Endothelial cell (in vitro differentiated cells): ENCODE measurements around the gene CACNG4. TPM values are rescaled to one million over a fixed set of nuclear protein-coding genes. Genes with fewer than 3 reads are reported as not detected.

ENCODE experiments used
- DNase-seq: peaks from one replicate; pipeline ENCODE4 v3.0.0; 2021; ENCODE audit warnings: low spot score
- H3K27ac Mint-ChIP-seq: one replicate; pipeline ENCODE4 v1.8.0; 2021; ENCODE audit warnings: mixed read lengths, inconsistent platforms; ENCODE audit not compliant: unreplicated experiment
- H3K27me3 Mint-ChIP-seq: one replicate; pipeline ENCODE4 v1.8.0; 2021; ENCODE audit warnings: mild to moderate bottlenecking, moderate library complexity, mixed read lengths, inconsistent platforms; ENCODE audit not compliant: unreplicated experiment
- H3K36me3 Mint-ChIP-seq: one replicate; pipeline ENCODE4 v1.8.0; 2021; ENCODE audit warnings: mild to moderate bottlenecking, low read depth, mixed read lengths, inconsistent platforms; ENCODE audit not compliant: unreplicated experiment
- H3K4me1 Mint-ChIP-seq: one replicate; pipeline ENCODE4 v1.8.0; 2021; ENCODE audit warnings: mild to moderate bottlenecking, mixed read lengths, inconsistent platforms; ENCODE audit not compliant: unreplicated experiment
- H3K4me3 Mint-ChIP-seq: one replicate; pipeline ENCODE4 v1.8.0; 2021; ENCODE audit warnings: mild to moderate bottlenecking, mixed read lengths, inconsistent platforms; ENCODE audit not compliant: unreplicated experiment
- H3K9me3 Mint-ChIP-seq: one replicate; pipeline ENCODE4 v1.8.0; 2021; ENCODE audit warnings: mixed read lengths, inconsistent platforms; ENCODE audit not compliant: unreplicated experiment
- CTCF ChIP-seq: fragments of 200-600 bp; sonication (generic); IDR thresholded peaks from one replicate; pipeline ENCODE4 v1.5.0; 2021; ENCODE audit warnings: antibody characterized with exemption; ENCODE audit not compliant: unreplicated experiment
- total RNA-seq: library from RNA; stranded (reverse); fragmentation: NEBNext Ultra II Directional; extraction: Animal tissue kit (Norgen Biotek cat#: 25700); gene quantifications from one replicate; pipeline ENCODE4 v1.2.1, GENCODE V29; 2021; ENCODE audit not compliant: unreplicated experiment

The CACNG4 gene
- total RNA-seq, 1 donor from 2014 or later = 0.33 TPM

- Mint-ChIP-seq H3K4me1 (no peaks in the 10 kb centered on the region), H3K9me3 (no peaks in the 10 kb centered on the region), H3K27me3 (no peaks in the 10 kb centered on the region), H3K4me3 (no peak overlapping the region), H3K36me3 (no peaks in the 10 kb centered on the region), H3K27ac (no peak overlapping the region)
- no peak for DNase-seq
- TF ChIP-seq CTCF = no peak
Observed at GRCh38 chr17:66986659-66987058, 22.2 kb downstream of the CACNG4 start.

- H3K27ac Mint-ChIP-seq = no peak overlapping the region
- no peak overlapping the region for H3K4me3 Mint-ChIP-seq
- H3K9me3 Mint-ChIP-seq = no peaks in the 10 kb centered on the region
- no peaks in the 10 kb centered on the region for H3K27me3 Mint-ChIP-seq
- no peak for DNase-seq
- no peaks in the 10 kb centered on the region for H3K36me3 Mint-ChIP-seq
- no peak for TF ChIP-seq CTCF
- H3K4me1 Mint-ChIP-seq = no peaks in the 10 kb centered on the region
Observed at GRCh38 chr17:66987059-66987616, 22.6 kb downstream of the CACNG4 start.

- H3K36me3 Mint-ChIP-seq = no peaks in the 10 kb centered on the region
- no peak for DNase-seq
- no peak for TF ChIP-seq CTCF
- H3K9me3 Mint-ChIP-seq = no peaks in the 10 kb centered on the region
- no peak overlapping the region for H3K27ac Mint-ChIP-seq
- H3K4me1 Mint-ChIP-seq = no peaks in the 10 kb centered on the region
- no peak overlapping the region for H3K4me3 Mint-ChIP-seq
- H3K27me3 Mint-ChIP-seq = no peaks in the 10 kb centered on the region
Observed at GRCh38 chr17:66988069-66988798, 23.7 kb downstream of the CACNG4 start.

- Mint-ChIP-seq H3K27me3 (no peaks in the 10 kb centered on the region), H3K27ac (no peak overlapping the region), H3K4me1 (no peaks in the 10 kb centered on the region), H3K36me3 (no peaks in the 10 kb centered on the region), H3K4me3 (no peak overlapping the region), H3K9me3 (no peaks in the 10 kb centered on the region)
- TF ChIP-seq CTCF = no peak
- DNase-seq = no peak
Observed at GRCh38 chr17:66989076-66989475, 24.6 kb downstream of the CACNG4 start.

- no peaks in the 10 kb centered on the region for H3K4me1 Mint-ChIP-seq
- no peaks in the 10 kb centered on the region for H3K27me3 Mint-ChIP-seq
- TF ChIP-seq CTCF = no peak
Observed at GRCh38 chr17:66989579-66989978, 25.1 kb downstream of the CACNG4 start.

More at GRCh38 chr17:66989579-66989978, 25.1 kb downstream of the CACNG4 start:
- DNase-seq = no peak
- Mint-ChIP-seq H3K27ac (no peak overlapping the region), H3K4me3 (no peak overlapping the region), H3K9me3 (no peaks in the 10 kb centered on the region), H3K36me3 (no peaks in the 10 kb centered on the region)
